H1 (cell line): ENCODE results near the gene POLL. TPM values are rescaled to one million over a fixed set of nuclear protein-coding genes. Genes with fewer than 3 reads are reported as not detected.

Experiments used
- CTCF ChIA-PET: fragments of 300-600 bp; sonication (Branson Sonifier 250); formaldehyde crosslinking; loops from one replicate; lab custom pipeline; 2021; ENCODE audit not compliant: partially characterized antibody; lab: Charles Lee
- POLR2A ChIA-PET: fragments of 300-600 bp; sonication (Branson Sonifier 250); formaldehyde crosslinking; loops from one replicate; lab custom pipeline; 2021; ENCODE audit warnings: inconsistent platforms; ENCODE audit not compliant: partially characterized antibody; lab: Charles Lee
- DNase-seq, 2 experiments: peaks; one replicate each; pipeline versions ENCODE4 v3.0.0 to v3.0.0-alpha.2; 2010 to 2022; ENCODE audit warnings: low spot score in 2 of 2, low read depth in 1 of 2, mixed read lengths in 1 of 2
- FAIRE-seq: peaks from 2 replicates; lab custom pipeline; 2011; peaks lifted over from hg19 to GRCh38; lab: Jason Lieb, UNC
- H2AFZ ChIP-seq: 2 replicates; pipeline ENCODE4 v1.8.1; 2012; ENCODE audit warnings: low read length, inconsistent platforms
- H2AK5ac ChIP-seq: 2 replicates; pipeline ENCODE4 v1.6.1; 2013; ENCODE audit warnings: low read depth, low read length
- H2BK120ac ChIP-seq: replicated peaks from 2 replicates; pipeline ENCODE3; 2013; ENCODE audit warnings: low read depth, low read length, inconsistent platforms
- H2BK12ac ChIP-seq: 2 replicates; pipeline ENCODE4 v1.6.1; 2013; ENCODE audit warnings: low read depth, low read length
- H2BK15ac ChIP-seq: 2 replicates; pipeline ENCODE4 v1.6.1; 2013; ENCODE audit warnings: low read length
- H2BK20ac ChIP-seq: 2 replicates; pipeline ENCODE4 v1.6.1; 2013; ENCODE audit warnings: low read length
- H2BK5ac ChIP-seq: 2 replicates; pipeline ENCODE4 v1.6.1; 2013; ENCODE audit warnings: low read depth, low read length
- H3K14ac ChIP-seq: 2 replicates; pipeline ENCODE4 v1.6.1; 2013; ENCODE audit warnings: inconsistent platforms; ENCODE audit not compliant: insufficient read length
- H3K18ac ChIP-seq: 2 replicates; pipeline ENCODE4 v1.6.1; 2013; ENCODE audit warnings: low read length; ENCODE audit errors: extremely low read depth
- H3K23ac ChIP-seq: 2 replicates; pipeline ENCODE4 v1.6.1; 2013; ENCODE audit warnings: inconsistent platforms; ENCODE audit not compliant: insufficient read length
- H3K23me2 ChIP-seq: 2 replicates; pipeline ENCODE4 v1.6.1; 2013; ENCODE audit warnings: low read depth, low read length
- H3K27ac ChIP-seq: 2 replicates; pipeline ENCODE4 v1.6.1; 2011; ENCODE audit warnings: low read depth, low read length, inconsistent platforms
- H3K27me3 ChIP-seq, 4 experiments: replicated peaks in 1 of 4; 1 replicate in 1 of 4; 2 replicates in 3 of 4; pipeline versions ENCODE4 v1.6.1 to v1.8.1; 2011 to 2013; ENCODE audit warnings: low read length in 3 of 4, mild to moderate bottlenecking in 3 of 4, inconsistent platforms in 2 of 4, mixed read lengths in 2 of 4, moderate library complexity in 1 of 4; ENCODE audit not compliant: control insufficient read depth in 3 of 4, insufficient read depth in 3 of 4; ENCODE audit errors: extremely low read depth in 1 of 4
- H3K36me3 ChIP-seq, 4 experiments: 2 replicates each; pipeline versions ENCODE4 v1.6.1 to v1.8.1; 2011 to 2013; ENCODE audit warnings: mild to moderate bottlenecking in 4 of 4, low read length in 3 of 4, moderate library complexity in 2 of 4, control low read depth in 1 of 4, inconsistent platforms in 1 of 4; ENCODE audit not compliant: insufficient read depth in 4 of 4, control insufficient read depth in 2 of 4
- H3K4ac ChIP-seq: replicated peaks from 2 replicates; pipeline ENCODE3; 2013; ENCODE audit warnings: low read length, low read depth, mixed read lengths, inconsistent platforms; ENCODE audit not compliant: insufficient read length
- H3K4me1 ChIP-seq, 4 experiments: replicated peaks in 1 of 4; 1 replicate in 1 of 4; 2 replicates in 3 of 4; pipeline versions ENCODE4 v1.6.1 to v1.8.1; 2011 to 2013; ENCODE audit warnings: low read length in 3 of 4, inconsistent platforms in 2 of 4, mixed read lengths in 1 of 4; ENCODE audit not compliant: insufficient read depth in 4 of 4, control insufficient read depth in 3 of 4
- H3K4me2 ChIP-seq, 2 experiments: 2 replicates each; pipeline versions ENCODE4 v1.6.1 to v1.8.1; 2011 to 2013; ENCODE audit warnings: low read depth in 2 of 2, low read length in 2 of 2, control low read depth in 1 of 2, inconsistent platforms in 1 of 2, mild to moderate bottlenecking in 1 of 2; ENCODE audit not compliant: insufficient read depth in 1 of 2
- H3K4me3 ChIP-seq, 4 experiments: fragments of 200-600, 300-600 bp in 1 of 4; sonication (generic), shearing (Covaris generic), sonication (Bioruptor Twin) in 1 of 4; 2 replicates each; pipeline versions ENCODE4 v1.5.1 to v1.8.1; 2011 to 2016; ENCODE audit warnings: low read length in 4 of 4, low read depth in 3 of 4, control low read depth in 2 of 4, inconsistent platforms in 2 of 4, mild to moderate bottlenecking in 2 of 4, mixed read lengths in 1 of 4, moderate library complexity in 1 of 4; ENCODE audit not compliant: insufficient read depth in 2 of 4; ENCODE audit errors: extremely low read depth in 1 of 4
- H3K56ac ChIP-seq: replicated peaks from 2 replicates; pipeline ENCODE3; 2013; ENCODE audit warnings: low read depth, mild to moderate bottlenecking, mixed read lengths, low read length, inconsistent platforms; ENCODE audit not compliant: insufficient read length
- H3K79me1 ChIP-seq: 2 replicates; pipeline ENCODE4 v1.6.1; 2013; ENCODE audit warnings: low read depth, low read length, control low read depth
- H3K79me2 ChIP-seq, 2 experiments: 2 replicates each; pipeline versions ENCODE4 v1.6.1 to v1.8.1; 2012 to 2013; ENCODE audit warnings: low read length in 2 of 2, mild to moderate bottlenecking in 2 of 2, inconsistent platforms in 1 of 2; ENCODE audit not compliant: insufficient read depth in 2 of 2, control insufficient read depth in 1 of 2
- H3K9ac ChIP-seq, 4 experiments: replicated peaks in 1 of 4; 1 replicate in 1 of 4; 2 replicates in 3 of 4; pipeline versions ENCODE4 v1.6.1 to v1.8.1; 2011 to 2013; ENCODE audit warnings: low read depth in 3 of 4, low read length in 3 of 4, control low read depth in 2 of 4, mild to moderate bottlenecking in 2 of 4, moderate library complexity in 2 of 4, inconsistent platforms in 1 of 4; ENCODE audit errors: extremely low read depth in 1 of 4
- H3K9me3 ChIP-seq, 2 experiments: 2 replicates each; pipeline versions ENCODE4 v1.6.1 to v1.8.1; 2012 to 2013; ENCODE audit warnings: mild to moderate bottlenecking in 2 of 2, moderate library complexity in 2 of 2, control low read depth in 1 of 2, inconsistent platforms in 1 of 2, low read depth in 1 of 2, low read length in 1 of 2, mixed read lengths in 1 of 2; ENCODE audit not compliant: insufficient read depth in 2 of 2
- H4K20me1 ChIP-seq, 2 experiments: replicated peaks in 1 of 2; 2 replicates each; pipeline versions ENCODE3 to v1.8.1; 2011 to 2013; ENCODE audit warnings: inconsistent platforms in 2 of 2, low read length in 2 of 2, mild to moderate bottlenecking in 1 of 2; ENCODE audit not compliant: insufficient read depth in 2 of 2, control insufficient read depth in 1 of 2
- H4K5ac ChIP-seq: 2 replicates; pipeline ENCODE4 v1.6.1; 2013; ENCODE audit warnings: low read length, low read depth, mixed read lengths, inconsistent platforms; ENCODE audit not compliant: insufficient read length
- H4K8ac ChIP-seq: 2 replicates; pipeline ENCODE4 v1.8.0; 2013; ENCODE audit warnings: mild to moderate bottlenecking, moderate library complexity, low read length, inconsistent platforms; ENCODE audit not compliant: insufficient read depth; ENCODE audit errors: extremely low read depth
- H4K91ac ChIP-seq: replicated peaks from 2 replicates; pipeline ENCODE3; 2013; ENCODE audit warnings: low read length, mixed read lengths, inconsistent platforms; ENCODE audit not compliant: insufficient read length
- TAF7 ChIP-seq: optimal IDR thresholded peaks from 2 replicates; pipeline ENCODE3; 2011; ENCODE audit warnings: low read depth, mild to moderate bottlenecking, inconsistent platforms, low read length, moderate library complexity, borderline replicate concordance
- polyA plus RNA-seq, 7 experiments: library from polyadenylated mRNA; depleted of rRNA in 3 of 7; stranded (reverse) in 5 of 7; unstranded in 2 of 7; fragments of >200 nt in 5 of 7; fragments of 200-250 nt in 2 of 7; gene quantifications; 1 replicate in 5 of 7; 2 replicates in 1 of 7; 4 replicates in 1 of 7; pipeline versions ENCODE4 v1.2.1 to v1.2.3, GENCODE V29; 2011 to 2013; ENCODE audit warnings: missing spikeins in 2 of 7, mixed read lengths in 2 of 7
- total RNA-seq: library from RNA; stranded (reverse); fragmentation: NEBNext Ultra II Directional; extraction: Animal tissue kit (Norgen Biotek cat#: 25700); gene quantifications from 2 replicates; pipeline ENCODE4 v1.2.1, GENCODE V29; 2021

POLL gene
- total and polyA plus RNA-seq, 2 of the 8 experiments (the other 6 are each of a cell fraction or from before 2014, with no cell fraction given) = 26.1 to 45.9 TPM

GRCh38 chr10:101545898-101546297 lies 42.2 kb downstream of the POLL start:
- Histone ChIP-seq H3K4me1 (no peaks in the 10 kb centered on the region), H4K5ac (no peak overlapping the region), H2AFZ (no peak overlapping the region), H3K36me3 (no peaks in the 10 kb centered on the region), H4K8ac (no peak overlapping the region), H2BK120ac (no peak overlapping the region), H4K20me1 (no peaks in the 10 kb centered on the region), H3K23ac (no peak overlapping the region), H3K27me3 (no peaks in the 10 kb centered on the region), H3K18ac (no peak overlapping the region), H3K79me1 (no peaks in the 10 kb centered on the region), H3K9ac (no peak overlapping the region), H3K14ac (no peak overlapping the region), H4K91ac (no peak overlapping the region), H3K4me2 (no peak overlapping the region), H2BK20ac (no peak overlapping the region), H3K56ac (no peak overlapping the region), H3K79me2 (no peaks in the 10 kb centered on the region), H2BK5ac (no peak overlapping the region), H3K27ac (no peak overlapping the region), H3K23me2 (no peaks in the 10 kb centered on the region), H3K4ac (no peak overlapping the region), H2AK5ac (no peak overlapping the region), H3K9me3 (no peaks in the 10 kb centered on the region), H3K4me3 (no peak overlapping the region), H2BK15ac (no peak overlapping the region), H2BK12ac (no peak overlapping the region)
- FAIRE-seq (no peak), DNase-seq (no peak)
- ChIA-PET POLR2A (no interaction called here), CTCF (interaction anchor here (0.6 to 9.0 kb wide), 10 partner anchors 9 to 252 kb away, joined by 3 to 60 read pairs (median 4); no protein-coding TSS in a partner anchor)
- TF ChIP-seq TAF7 = no peak
